HFF-Myc (cell line): ENCODE measurements around the gene SLC35D2.
"Not testable (repeated sequence)": the region's sequence is repeated elsewhere in the genome, so short reads cannot be mapped to it uniquely, and the experiment has no call there.

Source experiments
- DNase-seq: peaks from one replicate; pipeline ENCODE4 v3.0.0-alpha.2; 2011; ENCODE audit warnings: low read depth; ENCODE audit errors: extremely low read depth
- H3K4me3 ChIP-seq: replicated peaks from 2 replicates; pipeline ENCODE4 v1.5.1; 2011; ENCODE audit warnings: low read depth, mild to moderate bottlenecking, control low read depth, low read length
- CTCF ChIP-seq: IDR thresholded peaks from 2 replicates; pipeline ENCODE4 v1.5.1; 2012; ENCODE audit warnings: mild to moderate bottlenecking, low read depth, low read length, control low read depth; ENCODE audit errors: missing control alignments

SLC35D2 gene

GRCh38 chr9:96340707-96341106, 42.8 kb downstream of the SLC35D2 start:
- no peak overlapping the region for H3K4me3 ChIP-seq
- no peak for TF ChIP-seq CTCF
- DNase-seq: no peak

- no peak overlapping the region for H3K4me3 ChIP-seq
- DNase-seq: no peak
- no peak for TF ChIP-seq CTCF
These were observed 45.2 kb downstream of the SLC35D2 start for GRCh38 chr9:96338299-96338698.

- no peak for TF ChIP-seq CTCF
- H3K4me3 ChIP-seq: no peak overlapping the region
- DNase-seq: no peak
These were observed 49.6 kb downstream of the SLC35D2 start for GRCh38 chr9:96333958-96334357.

- H3K4me3 ChIP-seq: no peak overlapping the region
- TF ChIP-seq CTCF: no peak
- no peak for DNase-seq
These were observed 52.1 kb downstream of the SLC35D2 start for GRCh38 chr9:96331236-96331947.

GRCh38 chr9:96327694-96328352, 55.7 kb downstream of the SLC35D2 start:
- TF ChIP-seq CTCF: peak; percentile 71
- no peak for DNase-seq
- H3K4me3 ChIP-seq: no peak overlapping the region

GRCh38 chr9:96323169-96323568, 60.3 kb downstream of the SLC35D2 start:
- DNase-seq: no peak
- H3K4me3 ChIP-seq: no peak overlapping the region
- TF ChIP-seq CTCF: no peak

- H3K4me3 ChIP-seq, DNase-seq: not testable (repeated sequence)
These were observed 60.8 kb downstream of the SLC35D2 start for GRCh38 chr9:96322736-96323135.

GRCh38 chr9:96322210-96322609, 61.3 kb downstream of the SLC35D2 start:
- not testable (repeated sequence) for H3K4me3 ChIP-seq, DNase-seq
